ENCODE results near the gene FNDC3B.

GRCh38 chr3:172219750-172220149 lies 180.4 kb downstream of the FNDC3B start:
- TF ChIP-seq CTCF (IDR thresholded peaks at IDR 0.05) (no peak), EZH2 (IDR thresholded peaks at IDR 0.05) (no peak)

Data from neural progenitor cell (in vitro differentiated cells).